NCI-H1105 (cell line): ENCODE results near the gene DSE.

Source experiments
- DNase-seq: peaks from one replicate; lab custom pipeline; 2025; lab: John Stamatoyannopoulos, UW

Gene DSE

GRCh38 chr6:116482780-116483179, 112.0 kb downstream of the DSE start:
- no peak for DNase-seq

GRCh38 chr6:116483616-116484015, 112.9 kb downstream of the DSE start:
- peak; percentile 45 for DNase-seq

DNA sequence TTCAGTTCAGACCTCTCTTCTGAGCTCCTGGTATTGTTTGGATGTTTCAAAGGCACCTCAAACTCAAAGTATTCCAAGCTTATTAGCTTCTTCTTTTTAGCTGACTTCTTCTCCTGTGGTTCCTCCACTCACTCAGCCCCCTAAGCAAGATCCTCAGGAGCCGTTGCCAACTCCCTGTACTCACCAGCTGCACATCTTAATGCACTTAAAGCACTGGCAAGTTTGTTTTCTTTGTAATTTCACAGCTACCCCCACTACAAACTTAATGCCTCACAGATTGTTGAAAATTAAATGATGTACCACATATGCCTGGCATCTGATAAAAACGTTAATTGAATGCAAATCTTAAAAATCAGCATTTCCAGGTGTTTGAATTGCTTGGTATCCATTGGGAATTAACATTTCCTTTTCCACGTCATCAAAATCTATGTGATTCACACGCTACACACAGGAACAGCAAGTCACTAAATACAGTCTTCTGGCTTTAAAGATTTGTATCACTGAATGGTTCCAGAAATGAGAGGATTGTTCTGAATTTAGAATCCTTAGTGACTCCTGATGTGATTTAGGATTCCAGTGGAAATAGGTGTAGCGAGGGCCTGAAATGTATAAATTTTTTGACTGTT, 114.9 kb downstream of the DSE start:
- no peak for DNase-seq

DNA sequence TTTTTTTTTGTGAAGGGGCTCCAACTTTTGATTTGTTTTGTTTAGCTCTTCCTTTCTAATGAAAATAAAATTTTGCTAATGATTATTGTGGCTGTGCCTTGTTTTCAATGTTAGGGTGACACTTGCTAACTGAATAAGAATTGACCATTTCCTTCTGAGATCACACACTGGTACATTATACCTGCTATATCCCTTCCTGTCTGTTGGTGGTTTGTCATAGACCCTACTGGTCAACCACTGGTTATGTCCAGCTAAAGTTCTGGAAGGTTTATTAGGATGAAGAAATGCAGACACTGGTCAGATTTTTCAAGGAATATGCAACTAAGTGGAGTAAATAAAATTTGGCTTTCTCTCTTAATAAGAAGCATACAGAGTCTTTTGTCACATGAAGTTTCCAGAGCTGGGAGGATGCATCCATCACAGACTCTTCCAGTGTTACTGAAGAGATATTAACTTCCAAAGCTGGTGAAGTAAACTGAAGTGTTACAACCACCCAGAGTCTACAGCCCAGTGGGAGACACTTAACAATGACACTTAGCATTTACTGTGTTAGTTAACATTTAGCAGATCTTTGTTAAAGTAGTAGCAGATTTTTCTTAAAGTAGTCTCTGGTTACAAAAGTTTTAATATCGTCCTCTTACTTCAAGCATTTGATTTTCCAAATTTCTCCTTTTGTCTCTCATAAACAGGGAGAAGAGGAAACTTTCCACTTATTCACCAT, 121.0 kb downstream of the DSE start:
- DNase-seq = no peak

DNA sequence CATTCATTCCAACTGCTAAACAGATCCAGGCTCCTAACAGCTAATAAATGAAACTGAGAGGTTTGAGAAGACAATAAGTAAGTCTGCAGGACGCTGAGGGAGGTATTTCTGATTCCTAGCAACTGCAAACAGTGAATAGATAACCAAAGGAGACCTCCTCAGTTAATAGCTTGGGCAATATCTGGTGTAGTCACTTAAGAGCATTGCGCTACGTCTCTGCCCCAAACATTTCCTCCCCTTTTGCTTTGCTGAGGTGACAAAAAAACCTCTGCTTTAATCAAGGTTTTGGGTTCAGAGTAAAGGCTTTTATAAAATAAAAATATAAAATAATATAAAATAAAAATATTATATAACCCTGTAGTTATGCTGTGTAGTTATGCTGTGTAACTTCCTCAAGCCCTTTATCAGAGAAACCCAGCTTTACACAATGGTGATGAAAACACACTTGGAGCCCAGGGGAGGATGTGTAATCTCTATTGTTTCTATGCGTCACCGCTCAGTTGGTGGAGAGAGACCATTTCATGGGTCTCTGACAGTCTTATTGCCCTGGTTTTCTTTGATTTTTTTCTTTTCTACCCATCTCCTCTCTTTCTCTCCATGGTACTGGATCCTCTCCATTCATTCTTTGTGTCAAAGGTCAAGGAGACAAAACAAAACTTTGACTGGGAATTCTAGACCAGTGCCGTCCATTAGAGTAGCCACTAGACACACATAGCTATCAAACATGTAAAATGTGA, 121.8 kb downstream of the DSE start:
- DNase-seq = no peak
